AML-193 (cell line): ENCODE results near the gene ASCL1.

Experiments
- DNase-seq, 2 experiments: peaks; one replicate each; lab custom pipeline; 2025; lab: John Stamatoyannopoulos, UW

The ASCL1 gene

DNA sequence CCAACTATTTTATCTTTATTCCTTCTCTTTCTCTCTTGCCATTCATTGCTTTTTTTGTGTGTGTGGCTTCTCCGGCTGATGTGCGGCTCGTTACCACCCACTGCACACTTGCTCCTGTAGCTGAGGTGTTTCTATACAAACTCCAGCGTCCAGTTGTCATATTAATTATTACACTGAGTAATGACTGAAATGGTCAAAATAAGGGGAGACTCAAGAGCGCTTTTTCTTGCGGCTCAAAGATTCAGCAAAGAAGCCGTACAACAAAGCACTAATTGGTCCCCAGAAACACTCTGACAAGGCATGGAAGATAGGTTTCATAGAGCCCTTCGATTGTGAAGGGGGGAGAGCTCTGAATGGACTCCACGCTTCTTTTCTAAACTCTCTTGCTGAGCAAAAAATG is 5.6 kb upstream of the ASCL1 start:
- no peak for DNase-seq

GRCh38 chr12:102953221-102953620 is 4.3 kb upstream of the ASCL1 start:
- DNase-seq: no peak

- DNase-seq: no peak
Measured at GRCh38 chr12:102954134-102954533, 3.3 kb upstream of the ASCL1 start.

DNA sequence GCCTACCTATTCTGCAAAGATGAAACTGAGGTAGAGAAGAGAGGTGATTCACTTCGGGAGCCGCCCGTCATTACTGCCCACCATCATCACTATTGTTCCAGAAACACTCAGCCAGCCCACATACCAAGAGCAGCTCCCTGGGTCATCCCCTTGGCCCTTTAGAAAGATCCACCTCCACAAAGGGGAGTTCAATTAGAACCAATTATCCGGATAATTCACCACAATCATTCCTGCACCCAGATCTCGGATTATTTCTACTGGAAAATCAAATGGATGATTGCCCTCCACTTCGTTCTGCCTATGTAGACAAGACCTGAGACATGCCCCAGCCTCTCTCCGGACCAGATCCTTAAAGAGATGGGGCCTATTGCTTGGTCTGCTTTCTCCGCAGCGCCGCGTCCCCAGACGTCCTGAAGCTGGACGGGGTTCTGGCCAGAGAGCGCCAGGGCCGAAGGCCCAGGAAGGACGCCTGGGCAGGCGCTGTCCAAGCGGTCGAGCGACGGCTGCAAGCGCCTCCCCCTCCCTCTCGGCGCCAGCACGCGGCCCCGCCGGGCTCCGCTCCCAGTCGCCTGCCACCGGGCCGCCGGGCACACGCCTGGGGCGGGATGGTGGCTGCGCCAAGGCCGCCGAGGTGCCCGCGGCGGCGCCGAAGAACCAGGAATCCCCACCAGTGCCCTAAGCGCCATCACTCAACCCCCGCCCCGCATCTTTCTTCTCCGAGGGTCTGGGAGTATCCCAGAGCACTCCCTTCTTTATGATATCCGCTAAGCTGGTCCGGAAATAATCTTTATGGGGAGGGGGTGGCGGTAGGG is 1.3 kb upstream of the ASCL1 start:
- DNase-seq: no peak

DNA sequence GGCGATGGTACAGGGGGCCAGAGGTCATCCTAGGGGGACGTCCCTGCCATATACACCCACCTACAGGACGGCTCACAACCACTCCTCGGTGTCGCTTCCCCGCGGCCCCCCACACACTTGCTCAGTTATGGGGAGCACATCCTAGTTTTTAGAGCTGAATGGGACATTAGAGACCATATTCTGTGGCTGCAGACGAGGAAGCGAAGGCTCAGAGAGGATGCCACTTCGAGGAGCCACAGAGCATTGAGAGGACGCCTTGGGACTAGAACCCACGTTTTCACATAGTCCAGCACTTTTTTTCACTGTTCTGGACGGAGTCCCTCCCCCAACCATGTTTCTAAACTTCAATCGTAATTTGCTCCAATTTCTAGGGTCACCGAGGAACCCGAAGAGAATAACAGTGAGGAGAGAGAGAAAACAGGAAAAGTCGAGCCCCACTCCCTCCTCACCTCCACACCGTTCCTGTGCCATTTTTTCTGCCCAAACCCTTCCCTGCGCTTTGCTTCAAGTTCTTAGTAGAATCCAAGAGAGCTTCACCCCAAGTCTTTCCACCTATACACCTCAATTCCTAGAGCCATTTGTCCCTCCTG is 641 bp upstream of the ASCL1 start:
- no peak for DNase-seq

DNA sequence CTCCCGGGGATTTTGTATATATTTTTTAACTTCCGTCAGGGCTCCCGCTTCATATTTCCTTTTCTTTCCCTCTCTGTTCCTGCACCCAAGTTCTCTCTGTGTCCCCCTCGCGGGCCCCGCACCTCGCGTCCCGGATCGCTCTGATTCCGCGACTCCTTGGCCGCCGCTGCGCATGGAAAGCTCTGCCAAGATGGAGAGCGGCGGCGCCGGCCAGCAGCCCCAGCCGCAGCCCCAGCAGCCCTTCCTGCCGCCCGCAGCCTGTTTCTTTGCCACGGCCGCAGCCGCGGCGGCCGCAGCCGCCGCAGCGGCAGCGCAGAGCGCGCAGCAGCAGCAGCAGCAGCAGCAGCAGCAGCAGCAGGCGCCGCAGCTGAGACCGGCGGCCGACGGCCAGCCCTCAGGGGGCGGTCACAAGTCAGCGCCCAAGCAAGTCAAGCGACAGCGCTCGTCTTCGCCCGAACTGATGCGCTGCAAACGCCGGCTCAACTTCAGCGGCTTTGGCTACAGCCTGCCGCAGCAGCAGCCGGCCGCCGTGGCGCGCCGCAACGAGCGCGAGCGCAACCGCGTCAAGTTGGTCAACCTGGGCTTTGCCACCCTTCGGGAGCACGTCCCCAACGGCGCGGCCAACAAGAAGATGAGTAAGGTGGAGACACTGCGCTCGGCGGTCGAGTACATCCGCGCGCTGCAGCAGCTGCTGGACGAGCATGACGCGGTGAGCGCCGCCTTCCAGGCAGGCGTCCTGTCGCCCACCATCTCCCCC is 777 bp downstream of the ASCL1 start:
- DNase-seq: no peak

DNA sequence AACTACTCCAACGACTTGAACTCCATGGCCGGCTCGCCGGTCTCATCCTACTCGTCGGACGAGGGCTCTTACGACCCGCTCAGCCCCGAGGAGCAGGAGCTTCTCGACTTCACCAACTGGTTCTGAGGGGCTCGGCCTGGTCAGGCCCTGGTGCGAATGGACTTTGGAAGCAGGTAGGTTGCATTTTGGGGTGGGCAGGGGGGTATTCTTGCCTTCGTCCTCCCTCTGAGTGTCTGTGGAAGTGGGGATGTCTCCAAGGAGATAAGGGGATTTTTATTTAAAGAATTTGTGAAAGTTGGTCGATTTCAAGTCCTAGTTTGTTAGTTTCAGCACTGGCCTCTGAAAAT is 1.3 kb downstream of the ASCL1 start:
- no peak for DNase-seq

DNA sequence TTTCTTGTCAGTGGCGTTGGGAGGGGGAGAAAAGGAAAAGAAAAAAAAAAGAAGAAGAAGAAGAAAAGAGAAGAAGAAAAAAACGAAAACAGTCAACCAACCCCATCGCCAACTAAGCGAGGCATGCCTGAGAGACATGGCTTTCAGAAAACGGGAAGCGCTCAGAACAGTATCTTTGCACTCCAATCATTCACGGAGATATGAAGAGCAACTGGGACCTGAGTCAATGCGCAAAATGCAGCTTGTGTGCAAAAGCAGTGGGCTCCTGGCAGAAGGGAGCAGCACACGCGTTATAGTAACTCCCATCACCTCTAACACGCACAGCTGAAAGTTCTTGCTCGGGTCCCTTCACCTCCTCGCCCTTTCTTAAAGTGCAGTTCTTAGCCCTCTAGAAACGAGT is 1.9 kb downstream of the ASCL1 start:
- no peak for DNase-seq

GRCh38 chr12:102960766-102961465 is 3.4 kb downstream of the ASCL1 start:
- no peak for DNase-seq

- no peak for DNase-seq
Measured at GRCh38 chr12:102961466-102961855, 4.0 kb downstream of the ASCL1 start.

GRCh38 chr12:102962532-102962931 is 5.1 kb downstream of the ASCL1 start:
- DNase-seq: no peak

GRCh38 chr12:102962986-102963385 is 5.5 kb downstream of the ASCL1 start:
- DNase-seq: no peak

GRCh38 chr12:102963796-102964195 is 6.3 kb downstream of the ASCL1 start:
- no peak for DNase-seq

DNA sequence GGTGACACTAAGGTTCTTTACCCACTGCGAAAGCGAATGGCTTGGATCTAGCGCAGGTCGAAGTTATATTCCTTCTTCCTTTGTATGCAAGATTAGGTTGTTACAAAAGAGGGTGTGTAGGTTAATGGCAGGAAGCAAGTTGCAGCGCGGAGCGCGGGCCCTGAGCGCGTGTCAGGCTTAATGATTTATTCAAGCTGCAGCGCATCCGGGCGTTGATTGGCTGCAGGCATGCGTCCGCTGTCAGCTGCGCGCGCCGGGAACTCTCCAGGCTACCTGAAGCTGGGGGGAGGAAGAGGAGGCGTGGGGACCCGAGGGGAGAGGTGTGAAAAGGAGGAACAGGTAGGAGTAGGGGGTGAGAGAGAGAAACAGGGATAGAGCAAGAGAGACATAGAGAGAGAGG is 7.4 kb downstream of the ASCL1 start:
- no peak for DNase-seq

DNA sequence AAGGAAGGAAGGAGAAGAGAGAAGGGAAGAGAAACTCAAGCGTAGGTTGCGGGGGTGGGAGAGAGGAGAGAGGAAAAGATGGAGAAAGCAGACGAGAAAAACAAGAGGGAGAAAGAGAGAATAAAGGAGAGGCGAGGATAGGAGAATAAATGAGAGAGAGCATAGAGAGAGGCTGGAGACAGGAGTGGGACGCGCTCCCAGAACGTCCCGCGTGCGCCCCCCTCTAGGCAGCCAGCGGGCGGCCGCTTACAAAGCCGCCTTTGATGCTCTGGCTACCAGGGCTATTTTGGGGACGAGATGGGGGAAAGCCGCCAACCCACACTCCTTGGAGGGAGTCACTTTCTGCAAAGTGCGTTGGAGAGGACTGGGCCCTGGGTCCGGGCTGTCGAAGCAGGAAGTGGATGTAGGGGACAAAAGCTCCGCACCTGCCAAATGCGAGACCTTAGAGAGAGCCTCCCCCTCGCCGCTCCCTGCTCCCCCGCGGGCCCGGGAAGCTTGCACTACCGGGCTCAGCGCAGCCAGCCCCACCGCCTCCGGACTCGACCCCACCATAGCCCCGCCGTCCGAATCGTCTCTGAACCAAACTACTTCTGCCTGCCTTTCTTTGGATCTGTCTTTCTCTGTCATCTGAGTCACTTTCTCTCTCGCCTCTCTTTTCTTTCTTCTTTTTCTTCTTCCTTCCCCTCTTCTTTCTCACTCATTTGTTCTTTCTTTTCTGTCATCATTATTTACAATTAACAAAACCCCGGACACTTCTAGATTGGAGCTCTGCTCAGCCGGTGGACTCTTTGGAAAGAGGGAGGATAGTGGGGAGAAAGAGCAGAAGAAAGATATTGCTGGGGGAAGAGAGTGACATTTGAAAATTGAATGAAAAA is 8.0 kb downstream of the ASCL1 start:
- no peak for DNase-seq

GRCh38 chr12:102966200-102966863 is 8.9 kb downstream of the ASCL1 start:
- DNase-seq: no peak

- DNase-seq: no peak
Measured at GRCh38 chr12:102970780-102971179, 13.3 kb downstream of the ASCL1 start.

GRCh38 chr12:102971227-102971626 is 13.8 kb downstream of the ASCL1 start:
- no peak for DNase-seq

DNA sequence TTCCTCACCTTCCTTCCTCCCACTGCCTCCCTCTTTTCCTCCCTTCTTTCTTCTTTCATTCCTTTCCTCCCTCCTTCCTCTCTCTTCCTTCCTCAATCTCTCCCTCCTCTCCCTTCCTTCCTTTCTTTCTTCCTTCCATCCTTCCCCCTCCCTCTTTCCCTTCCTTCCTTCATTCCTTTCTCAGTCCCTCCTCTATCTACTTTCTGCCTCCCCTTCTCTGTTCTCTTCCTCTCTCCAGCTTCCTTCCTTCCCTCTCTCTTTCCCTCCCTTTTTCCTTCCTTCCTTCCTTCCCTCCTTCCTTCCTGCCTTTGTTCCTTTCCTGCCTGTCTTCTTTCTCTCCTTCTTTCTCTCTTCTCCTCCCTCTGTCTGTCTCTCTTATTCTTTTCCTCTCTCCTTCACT is 16.1 kb downstream of the ASCL1 start:
- DNase-seq: no peak

- no peak for DNase-seq
Measured at GRCh38 chr12:102976609-102977280, 19.3 kb downstream of the ASCL1 start.
